Endothelial cell of umbilical vein (primary cell): ENCODE data around the gene NUP205. TPM values are rescaled to one million over a fixed set of nuclear protein-coding genes. Genes with fewer than 3 reads are reported as not detected.

Source experiments
- BruUV-seq: library from RNA; stranded (reverse); fragments of 400-500 nt; replicated peaks from 2 replicates; lab custom pipeline; 2021; lab: Mats Ljungman, UMichigan
- CTCF ChIA-PET: fragments of 300-600, 350-600 bp; sonication (Branson Sonifier 250); formaldehyde crosslinking; loops from one replicate; lab custom pipeline; 2021; ENCODE audit warnings: antibody characterized with exemption, inconsistent platforms; lab: Charles Lee
- POLR2A ChIA-PET: fragments of 300-600, 350-600 bp; sonication (Branson Sonifier 250); formaldehyde crosslinking; loops from one replicate; lab custom pipeline; 2021; ENCODE audit warnings: antibody characterized with exemption, inconsistent platforms; lab: Charles Lee
- DNase-seq: peaks from one replicate; pipeline ENCODE4 v3.0.0-alpha.2; 2011; ENCODE audit warnings: low read depth, low spot score
- FAIRE-seq: peaks from 2 replicates; lab custom pipeline; 2011; peaks lifted over from hg19 to GRCh38; lab: Jason Lieb, UNC
- H2AFZ ChIP-seq: 2 replicates; pipeline ENCODE4 v1.6.0; 2012; ENCODE audit warnings: low read depth, low read length, control low read depth, inconsistent platforms
- H3K27ac ChIP-seq: 2 replicates; pipeline ENCODE4 v1.5.1; 2011; ENCODE audit warnings: low read depth, mild to moderate bottlenecking, control low read depth, low read length, moderate library complexity; ENCODE audit not compliant: insufficient read depth
- H3K27me3 ChIP-seq, 2 experiments: 2 replicates each; pipeline versions ENCODE4 v1.6.0 to v1.6.1; 2011; ENCODE audit warnings: low read length in 2 of 2, mixed read lengths in 1 of 2; ENCODE audit not compliant: control insufficient read depth in 2 of 2, insufficient read depth in 2 of 2
- H3K36me3 ChIP-seq, 2 experiments: 2 replicates in 1 of 2; 3 replicates in 1 of 2; pipeline ENCODE4 v1.5.1; 2011; ENCODE audit warnings: low read length in 2 of 2, mild to moderate bottlenecking in 1 of 2, moderate library complexity in 1 of 2; ENCODE audit not compliant: control insufficient read depth in 2 of 2, insufficient read depth in 2 of 2; ENCODE audit errors: extremely low read depth in 1 of 2
- H3K4me1 ChIP-seq: 3 replicates; pipeline ENCODE4 v1.5.1; 2011; ENCODE audit warnings: mild to moderate bottlenecking, low read length; ENCODE audit not compliant: control insufficient read depth, insufficient read depth; ENCODE audit errors: extremely low read depth
- H3K4me2 ChIP-seq: 2 replicates; pipeline ENCODE4 v1.6.1; 2011; ENCODE audit warnings: low read length, control low read depth, mixed read lengths; ENCODE audit not compliant: insufficient read depth
- H3K4me3 ChIP-seq, 3 experiments: fragments of 200-600 bp in 1 of 3; sonication (generic), shearing (Covaris generic) in 1 of 3; replicated peaks in 1 of 3; 2 replicates each; pipeline ENCODE4 v1.5.1; 2011 to 2016; ENCODE audit warnings: control low read depth in 3 of 3, low read length in 3 of 3, mild to moderate bottlenecking in 2 of 3, inconsistent platforms in 1 of 3, low read depth in 1 of 3, moderate library complexity in 1 of 3; ENCODE audit not compliant: insufficient read depth in 1 of 3
- H3K79me2 ChIP-seq: 2 replicates; pipeline ENCODE4 v1.6.0; 2012; ENCODE audit warnings: low read length, inconsistent platforms; ENCODE audit not compliant: control insufficient read depth, insufficient read depth
- H3K9ac ChIP-seq: replicated peaks from 2 replicates; pipeline ENCODE3; 2011; ENCODE audit warnings: low read length, control low read depth; ENCODE audit not compliant: insufficient read depth; ENCODE audit errors: extremely low read depth
- H3K9me1 ChIP-seq: replicated peaks from 3 replicates; pipeline ENCODE4 v1.6.0; 2011; ENCODE audit warnings: mild to moderate bottlenecking, low read length; ENCODE audit not compliant: control insufficient read depth, insufficient read depth; ENCODE audit errors: extremely low read depth
- H3K9me3 ChIP-seq: replicated peaks from 2 replicates; pipeline ENCODE4 v1.5.1; 2012; ENCODE audit warnings: low read length, inconsistent platforms; ENCODE audit not compliant: control insufficient read depth, insufficient read depth
- H4K20me1 ChIP-seq: replicated peaks from 2 replicates; pipeline ENCODE3; 2011; ENCODE audit warnings: mild to moderate bottlenecking, low read length; ENCODE audit not compliant: control insufficient read depth, insufficient read depth; ENCODE audit errors: extremely low read depth
- EZH2 ChIP-seq: IDR thresholded peaks from 2 replicates; pipeline ENCODE4 v1.6.1; 2012; ENCODE audit warnings: borderline replicate concordance, low read depth, mild to moderate bottlenecking, moderate library complexity, low read length, inconsistent platforms; ENCODE audit not compliant: severe bottlenecking
- FOS ChIP-seq: IDR thresholded peaks from 2 replicates; pipeline ENCODE4 v1.6.1; 2011; ENCODE audit warnings: mild to moderate bottlenecking, low read length, moderate library complexity, borderline replicate concordance; ENCODE audit not compliant: insufficient read depth
- GATA2 ChIP-seq: IDR thresholded peaks from 2 replicates; pipeline ENCODE4 v1.7.0; 2011; ENCODE audit warnings: low read depth, mild to moderate bottlenecking, moderate library complexity, mixed read lengths, low read length; ENCODE audit not compliant: insufficient read length, insufficient read depth
- JUN ChIP-seq: IDR thresholded peaks from 2 replicates; pipeline ENCODE4 v1.6.1; 2011; ENCODE audit warnings: borderline replicate concordance, low read depth; ENCODE audit not compliant: insufficient read length, insufficient read depth
- POLR2A ChIP-seq: IDR thresholded peaks from 2 replicates; pipeline ENCODE4 v1.6.1; 2012; ENCODE audit warnings: low read depth, mild to moderate bottlenecking, control low read depth, low read length
- POLR2AphosphoS5 ChIP-seq: IDR thresholded peaks from 2 replicates; pipeline ENCODE4 v1.6.1; 2012; ENCODE audit warnings: low read depth, mild to moderate bottlenecking, control low read depth, low read length, moderate library complexity; ENCODE audit not compliant: insufficient read depth
- dilution Hi-C: fragments of 300-500 bp; cut with MboI; formaldehyde crosslinking; loops from one replicate; pipeline ENCODE4 v1.15.0; 2019; ENCODE audit warnings: low sequenced_read_pairs; ENCODE audit not compliant: extremely low pct_ligation_motif_present
- intact Hi-C: fragments of 100-400 bp; cut with micrococcal nuclease; formaldehyde crosslinking; loops from one replicate; pipeline ENCODE4 v1.10.0; 2022
- polyA plus RNA-seq, 4 experiments: library from polyadenylated mRNA; depleted of rRNA in 3 of 4; stranded (reverse) in 3 of 4; unstranded in 1 of 4; fragments of >200 nt; gene quantifications; 2 replicates each; pipeline versions ENCODE4 v1.2.1 to v1.2.3, GENCODE V29; 2011 to 2012; ENCODE audit warnings: missing spikeins in 1 of 4
- total RNA-seq: library from RNA; stranded (reverse); gene quantifications from 2 replicates; pipeline ENCODE4 v1.2.3, GENCODE V29; 2021

Gene NUP205
- total and polyA plus RNA-seq, 2 donors (not counting 3 experiments of a cell fraction or from before 2014, with no cell fraction given) = 48.8 to 81.3 TPM

DNA sequence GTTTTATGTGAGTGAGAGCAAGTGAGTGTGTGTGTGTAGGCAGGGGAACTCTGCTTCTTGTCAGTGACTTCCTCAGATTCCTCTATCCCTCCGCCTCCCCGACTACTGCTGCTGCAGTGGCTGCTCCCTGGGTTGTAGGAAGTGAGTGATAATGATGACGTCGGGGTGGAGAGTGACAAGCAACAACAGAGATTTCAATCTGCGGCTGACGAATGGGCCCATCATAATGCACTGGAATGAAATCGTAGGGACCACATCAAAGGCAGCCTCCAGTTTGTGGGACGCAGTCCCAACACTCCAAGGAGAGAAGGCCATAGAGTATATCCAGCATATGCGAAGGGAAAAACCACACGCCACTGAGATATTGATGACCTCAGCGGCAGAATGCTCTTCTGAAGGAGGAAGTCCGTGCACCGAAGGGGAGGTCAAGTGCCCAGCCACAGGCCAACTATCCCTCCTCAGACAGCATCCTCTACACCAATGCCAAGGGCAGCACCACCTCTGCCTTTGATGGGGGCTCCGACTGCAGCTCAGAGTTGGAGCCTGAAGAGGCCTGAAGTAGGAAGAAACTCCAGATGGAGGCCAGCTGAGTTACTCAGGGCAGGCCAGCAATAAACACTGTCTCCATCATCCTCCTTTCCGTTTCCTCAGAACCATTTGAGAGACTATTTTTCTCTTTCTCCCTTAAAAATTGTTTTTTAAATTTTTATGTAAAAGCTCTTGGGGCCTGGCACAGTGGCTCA, 93.3 kb downstream of the NUP205 start:
- no peaks in the 10 kb centered on the region for H3K9me3 ChIP-seq
- POLR2A ChIA-PET = no interaction called here
- no peak overlapping the region for H3K4me2 ChIP-seq
- DNase-seq (no peak), FAIRE-seq (no peak)
- TF ChIP-seq POLR2A = no peak
- TF ChIP-seq FOS = no peak
- no peak for TF ChIP-seq POLR2AphosphoS5
- no peak for TF ChIP-seq EZH2
- TF ChIP-seq JUN = no peak
- TF ChIP-seq GATA2 = no peak
- CTCF ChIA-PET = interaction anchor here (1.2 kb wide), 1 partner anchor 377 kb away, joined by 3 read pairs; no protein-coding TSS in a partner anchor
- no peaks in the 10 kb centered on the region for H3K9me1 ChIP-seq
- no peak overlapping the region for H3K27ac ChIP-seq
- dilution Hi-C loops (no loop called here), intact Hi-C loops (no loop called here)
- no peaks in the 10 kb centered on the region for H4K20me1 ChIP-seq
- BruUV-seq = no TSS peak
- H3K4me3 ChIP-seq = no peak overlapping the region
- no peak overlapping the region for H3K9ac ChIP-seq
- peaks cover 0 to 6% of the 10 kb centered on the region in 2 experiments for H3K36me3 ChIP-seq
- H3K27me3 ChIP-seq = no peaks in the 10 kb centered on the region
- H3K79me2 ChIP-seq = no peaks in the 10 kb centered on the region
- no peaks in the 10 kb centered on the region for H3K4me1 ChIP-seq
- H2AFZ ChIP-seq = no peak overlapping the region
